Measurements from ENCODE around the gene KIF6. TPM values are rescaled to one million over a fixed set of nuclear protein-coding genes. Genes with fewer than 3 reads are reported as not detected.

Gene KIF6
- total RNA-seq, 1 experiment from 2014 or later, result not detected

- BruUV-seq (replicated peaks), result no TSS peak
Observed at GRCh38 chr6:39468385-39468784, 256.8 kb downstream of the KIF6 start.

GRCh38 chr6:39466631-39467030 lies 258.6 kb downstream of the KIF6 start:
- ChIA-PET CTCF (no interaction called here), POLR2A (no interaction called here)
- Histone ChIP-seq H3K27ac (ENCODE audit: low read length) (no peak overlapping the region), H3K4me3 (ENCODE audit: low read depth in 2 of 2, low read length in 2 of 2) (no peak overlapping the region), H3K27me3 (ENCODE audit: control insufficient read depth, insufficient read depth, low read length) (no peaks in the 10 kb centered on the region), H3K4me1 (ENCODE audit: control insufficient read depth, insufficient read depth, low read length) (no peaks in the 10 kb centered on the region), H3K36me3 (ENCODE audit: control insufficient read depth, insufficient read depth, low read length) (no peaks in the 10 kb centered on the region), H3K9me3 (ENCODE audit: control insufficient read depth, insufficient read depth, low read depth, low read length) (no peaks in the 10 kb centered on the region)
- in situ Hi-C loops (cut with HindIII; ENCODE audit: low pct_unique_long_range_greater_than_20kb, low sequenced_read_pairs), result no loop called here
- BruUV-seq (replicated peaks), result no TSS peak
- intact Hi-C loops (cut with micrococcal nuclease; ENCODE audit: unreplicated experiment), result no loop called here
- TF ChIP-seq CTCF (IDR thresholded peaks at IDR 0.05) (no peak), TCF7L2 (IDR thresholded peaks at IDR 0.05; ENCODE audit: low read depth, low read length) (no peak), REST (IDR thresholded peaks at IDR 0.05; ENCODE audit: insufficient read depth in 1 of 2, low read depth in 2 of 2, low read length in 1 of 2) (no peak), POLR2AphosphoS5 (IDR thresholded peaks at IDR 0.05; ENCODE audit: low read depth, low read length) (no peak), SIN3A (IDR thresholded peaks at IDR 0.05; ENCODE audit: borderline replicate concordance, insufficient read depth, low read depth, low read length) (no peak)
- ATAC-seq (no peak), DNase-seq (ENCODE audit: low read depth, low spot score) (no peak)

More at GRCh38 chr6:39468385-39468784, 256.8 kb downstream of the KIF6 start:
- Histone ChIP-seq H3K27me3 (ENCODE audit: control insufficient read depth, insufficient read depth, low read length) (no peaks in the 10 kb centered on the region), H3K4me1 (ENCODE audit: control insufficient read depth, insufficient read depth, low read length) (no peaks in the 10 kb centered on the region), H3K36me3 (ENCODE audit: control insufficient read depth, insufficient read depth, low read length) (no peaks in the 10 kb centered on the region), H3K27ac (ENCODE audit: low read length) (no peak overlapping the region), H3K9me3 (ENCODE audit: control insufficient read depth, insufficient read depth, low read depth, low read length) (no peaks in the 10 kb centered on the region), H3K4me3 (ENCODE audit: low read depth in 2 of 2, low read length in 2 of 2) (no peak overlapping the region)
- POLR2A ChIA-PET, result no interaction called here
- intact Hi-C loops (cut with micrococcal nuclease; ENCODE audit: unreplicated experiment), result no loop called here
- DNase-seq (ENCODE audit: low read depth, low spot score) (no peak), ATAC-seq (no peak)
- CTCF ChIA-PET, result no interaction called here
- in situ Hi-C loops (cut with HindIII; ENCODE audit: low pct_unique_long_range_greater_than_20kb, low sequenced_read_pairs), result no loop called here
- TF ChIP-seq TCF7L2 (IDR thresholded peaks at IDR 0.05; ENCODE audit: low read depth, low read length), result no peak
- no peak for TF ChIP-seq REST (IDR thresholded peaks at IDR 0.05; ENCODE audit: insufficient read depth in 1 of 2, low read depth in 2 of 2, low read length in 1 of 2)
- TF ChIP-seq SIN3A (IDR thresholded peaks at IDR 0.05; ENCODE audit: borderline replicate concordance, insufficient read depth, low read depth, low read length), result no peak
- TF ChIP-seq CTCF (IDR thresholded peaks at IDR 0.05), result no peak
- no peak for TF ChIP-seq POLR2AphosphoS5 (IDR thresholded peaks at IDR 0.05; ENCODE audit: low read depth, low read length)

Measured in Panc1 (cell line).